SK-N-SH treated with all-trans-retinoic acid at 6 μM for 48 hours (cell line): ENCODE data around the gene PDGFB.

Experiments used
- ATAC-seq: fragments of 200-7000 bp; cut with Tn5 transposase; 3 replicates; pipeline ENCODE4 v1.9.1; 2020; ENCODE audit warnings: mild to moderate bottlenecking, moderate library complexity
- ARNTL ChIP-seq: fragments of 450-650 bp; formaldehyde crosslinking; IDR thresholded peaks from 2 replicates; pipeline ENCODE4 v1.5.0; 2020; ENCODE audit warnings: low read depth, mild to moderate bottlenecking, moderate library complexity, borderline replicate concordance
- BACH2 ChIP-seq: fragments of 250-450 bp; sonication (Bioruptor Pico); IDR thresholded peaks from 2 replicates; pipeline ENCODE4 v1.9.0; 2021; ENCODE audit warnings: mild to moderate bottlenecking, borderline replicate concordance
- CSDC2 ChIP-seq: fragments of 250-450 bp; sonication (Bioruptor Pico); IDR thresholded peaks from 2 replicates; pipeline ENCODE4 v1.5.0; 2020; ENCODE audit warnings: mild to moderate bottlenecking, moderate library complexity
- GLIS3 ChIP-seq: fragments of 250-450 bp; sonication (Bioruptor Pico); IDR thresholded peaks from 2 replicates; pipeline ENCODE4 v1.5.0; 2020; ENCODE audit warnings: mild to moderate bottlenecking, moderate library complexity
- ISL1 ChIP-seq: fragments of 250-450 bp; sonication (Bioruptor Pico); IDR thresholded peaks from 2 replicates; pipeline ENCODE4 v2.1.2; 2022; ENCODE audit warnings: mild to moderate bottlenecking, moderate library complexity
- OSR1 ChIP-seq: fragments of 250-450 bp; sonication (Bioruptor Pico); IDR thresholded peaks from 2 replicates; pipeline ENCODE4 v1.8.0; 2022; ENCODE audit warnings: moderate library complexity, mild to moderate bottlenecking, inconsistent platforms
- PATZ1 ChIP-seq: fragments of 250-450 bp; sonication (Bioruptor Pico); IDR thresholded peaks from 2 replicates; pipeline ENCODE4 v1.8.0; 2020; ENCODE audit warnings: mild to moderate bottlenecking, moderate library complexity, borderline replicate concordance
- POU6F1 ChIP-seq: fragments of 250-450 bp; sonication (Bioruptor Pico); IDR thresholded peaks from 2 replicates; pipeline ENCODE4 v1.8.0; 2021; ENCODE audit warnings: low read depth, mild to moderate bottlenecking, moderate library complexity, borderline replicate concordance
- PPARA ChIP-seq: fragments of 250-450 bp; sonication (Bioruptor Pico); IDR thresholded peaks from 2 replicates; pipeline ENCODE4 v1.5.0; 2020; ENCODE audit warnings: mild to moderate bottlenecking, borderline replicate concordance
- SNAI2 ChIP-seq: fragments of 250-450 bp; sonication (Bioruptor Pico); IDR thresholded peaks from 2 replicates; pipeline ENCODE4 v1.5.0; 2020; ENCODE audit warnings: mild to moderate bottlenecking, moderate library complexity
- TCF4 ChIP-seq: fragments of 250-450 bp; sonication (Bioruptor Pico); IDR thresholded peaks from 2 replicates; pipeline ENCODE4 v1.8.0; 2021; ENCODE audit warnings: mild to moderate bottlenecking, moderate library complexity, borderline replicate concordance
- TOX ChIP-seq: fragments of 250-450 bp; sonication (Bioruptor Pico); IDR thresholded peaks from 2 replicates; pipeline ENCODE4 v1.8.0; 2021; ENCODE audit warnings: mild to moderate bottlenecking, moderate library complexity, borderline replicate concordance
- TSHZ2 ChIP-seq: fragments of 250-450 bp; sonication (Bioruptor Pico); IDR thresholded peaks from 2 replicates; pipeline ENCODE4 v1.5.0; 2020; ENCODE audit warnings: mild to moderate bottlenecking, moderate library complexity
- ZC3H10 ChIP-seq: fragments of 250-450 bp; sonication (Bioruptor Pico); IDR thresholded peaks from 2 replicates; pipeline ENCODE4 v1.5.1; 2021; ENCODE audit warnings: mild to moderate bottlenecking, moderate library complexity
- ZFP3 ChIP-seq: fragments of 250-450 bp; sonication (Bioruptor Pico); IDR thresholded peaks from 2 replicates; pipeline ENCODE4 v1.5.0; 2020; ENCODE audit warnings: mild to moderate bottlenecking, moderate library complexity
- ZFP30 ChIP-seq: fragments of 450-650 bp; formaldehyde crosslinking; IDR thresholded peaks from 2 replicates; pipeline ENCODE4 v1.5.0; 2022; ENCODE audit warnings: mild to moderate bottlenecking, moderate library complexity
- ZNF565 ChIP-seq: fragments of 450-650 bp; formaldehyde crosslinking; conservative IDR thresholded peaks from 2 replicates; pipeline ENCODE4 v1.5.0; 2020; ENCODE audit warnings: low read depth, mild to moderate bottlenecking, moderate library complexity
- ZNF70 ChIP-seq: fragments of 450-650 bp; formaldehyde crosslinking; IDR thresholded peaks from 2 replicates; pipeline ENCODE4 v1.5.0; 2020; ENCODE audit warnings: mild to moderate bottlenecking, moderate library complexity
- ZNF8 ChIP-seq: fragments of 450-650 bp; formaldehyde crosslinking; IDR thresholded peaks from 2 replicates; pipeline ENCODE4 v1.5.0; 2020; ENCODE audit warnings: mild to moderate bottlenecking, moderate library complexity
- TF ChIP-seq, protein P1 (sequence below): fragments of 250-450 bp; sonication (Bioruptor Pico); IDR thresholded peaks from 2 replicates; pipeline ENCODE4 v1.5.1; 2021; ENCODE audit warnings: mild to moderate bottlenecking, moderate library complexity

The PDGFB gene

DNA sequence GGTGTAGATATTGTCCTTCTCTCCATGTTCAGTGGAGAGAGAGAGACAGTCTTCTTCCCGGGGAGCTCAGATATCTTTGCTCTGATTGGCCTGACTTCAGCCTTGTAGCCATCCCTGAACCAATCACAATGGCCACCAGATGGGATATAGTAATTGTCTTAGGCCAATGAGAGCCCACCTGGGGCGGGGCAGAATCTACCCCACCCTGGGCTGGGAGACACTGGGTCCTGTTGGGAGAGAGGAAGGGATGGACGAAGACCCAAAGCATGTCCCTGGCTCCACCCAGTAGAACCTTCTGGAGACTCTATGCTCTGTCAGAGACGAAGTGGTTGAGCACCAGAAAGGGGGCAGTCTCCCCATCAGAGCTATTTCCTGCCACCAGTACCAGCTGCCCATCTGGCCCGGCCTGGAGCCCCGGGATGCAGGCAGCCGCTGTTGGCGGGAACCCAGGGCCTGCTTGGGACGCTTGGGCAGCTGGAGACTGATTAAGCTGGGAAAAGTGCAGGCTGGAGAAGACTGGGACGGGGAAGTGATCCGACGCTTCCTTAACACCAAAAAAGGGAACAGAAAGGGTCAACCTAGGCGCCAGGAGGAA is 60.7 kb downstream of the PDGFB start:
- TF ChIP-seq CSDC2 (CRISPR knock-in tag), result no peak
- no peak for TF ChIP-seq BACH2
- no peak for TF ChIP-seq ZFP30 (CRISPR knock-in tag)
- TF ChIP-seq ZNF70 (CRISPR knock-in tag), result no peak
- TF ChIP-seq OSR1, result no peak
- TF ChIP-seq ZC3H10 (CRISPR knock-in tag), result no peak
- no peak for TF ChIP-seq TSHZ2 (CRISPR knock-in tag)
- TF ChIP-seq ARNTL (CRISPR knock-in tag), result no peak
- TF ChIP-seq GLIS3, result no peak
- TF ChIP-seq ZNF8, result no peak
- TF ChIP-seq, protein P1, sequence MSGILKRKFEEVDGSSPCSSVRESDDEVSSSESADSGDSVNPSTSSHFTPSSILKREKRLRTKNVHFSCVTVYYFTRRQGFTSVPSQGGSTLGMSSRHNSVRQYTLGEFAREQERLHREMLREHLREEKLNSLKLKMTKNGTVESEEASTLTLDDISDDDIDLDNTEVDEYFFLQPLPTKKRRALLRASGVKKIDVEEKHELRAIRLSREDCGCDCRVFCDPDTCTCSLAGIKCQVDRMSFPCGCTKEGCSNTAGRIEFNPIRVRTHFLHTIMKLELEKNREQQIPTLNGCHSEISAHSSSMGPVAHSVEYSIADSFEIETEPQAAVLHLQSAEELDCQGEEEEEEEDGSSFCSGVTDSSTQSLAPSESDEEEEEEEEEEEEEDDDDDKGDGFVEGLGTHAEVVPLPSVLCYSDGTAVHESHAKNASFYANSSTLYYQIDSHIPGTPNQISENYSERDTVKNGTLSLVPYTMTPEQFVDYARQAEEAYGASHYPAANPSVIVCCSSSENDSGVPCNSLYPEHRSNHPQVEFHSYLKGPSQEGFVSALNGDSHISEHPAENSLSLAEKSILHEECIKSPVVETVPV (CRISPR knock-in tag), result no peak
- TF ChIP-seq ZFP3, result no peak
- TF ChIP-seq POU6F1 (CRISPR knock-in tag), result no peak
- no peak for TF ChIP-seq TCF4 (CRISPR knock-in tag)
- no peak for TF ChIP-seq ISL1 (CRISPR knock-in tag)
- TF ChIP-seq TOX (CRISPR knock-in tag), result no peak
- peak; percentile 71 for ATAC-seq

- no peak for TF ChIP-seq SNAI2 (CRISPR knock-in tag)
- TF ChIP-seq PPARA (CRISPR knock-in tag), result no peak
- TF ChIP-seq ZNF70 (CRISPR knock-in tag), result no peak
- TF ChIP-seq GLIS3, result no peak
- TF ChIP-seq CSDC2 (CRISPR knock-in tag), result no peak
- no peak for TF ChIP-seq TSHZ2 (CRISPR knock-in tag)
- no peak for TF ChIP-seq BACH2
- no peak for TF ChIP-seq TOX (CRISPR knock-in tag)
- TF ChIP-seq OSR1, result no peak
- no peak for ATAC-seq
Measured at GRCh38 chr22:39182478-39183030, 62.2 kb downstream of the PDGFB start.

- no peak for ATAC-seq
- TF ChIP-seq ZNF565 (0 out of 2 replicates have a peak, but pooled peaks have one; percentile 36), PATZ1 (CRISPR knock-in tag) (no peak), ZNF70 (CRISPR knock-in tag) (no peak), TOX (CRISPR knock-in tag) (no peak), ZFP30 (CRISPR knock-in tag) (no peak), PPARA (CRISPR knock-in tag) (no peak), TCF4 (CRISPR knock-in tag) (no peak)
Measured at GRCh38 chr22:39181778-39182177, 63.0 kb downstream of the PDGFB start.
